Lung (tissue), 12 donors: ENCODE measurements around the gene ULK3. TPM values are rescaled to one million over a fixed set of nuclear protein-coding genes. Genes with fewer than 3 reads are reported as not detected.

ENCODE experiments used
- ATAC-seq: fragments of 200-7000 bp; cut with Tn5 transposase; one replicate; pipeline ENCODE4 v1.9.1; 2020; ENCODE audit warnings: moderate number of reproducible peaks; ENCODE audit not compliant: insufficient read depth, low FRiP score
- DNase-seq, 3 donors: peaks; one replicate each; pipeline ENCODE4 v3.0.0-alpha.2; 2013 to 2017
- H3K27ac ChIP-seq, 2 donors: one replicate each; pipeline ENCODE4 v1.5.1; 2013; ENCODE audit warnings: mild to moderate bottlenecking in 2 of 2, moderate library complexity in 2 of 2, control low read depth in 1 of 2, inconsistent platforms in 1 of 2, low read depth in 1 of 2, low read length in 1 of 2
- H3K27me3 ChIP-seq, 3 donors: one replicate each; pipeline ENCODE4 v1.5.1; 2013; ENCODE audit warnings: low read length in 2 of 3; ENCODE audit not compliant: control insufficient read depth in 3 of 3, insufficient read depth in 3 of 3
- H3K36me3 ChIP-seq, 4 donors: one replicate each; pipeline ENCODE4 v1.5.1; 2013; ENCODE audit warnings: low read length in 4 of 4, mild to moderate bottlenecking in 1 of 4, moderate library complexity in 1 of 4; ENCODE audit not compliant: control insufficient read depth in 4 of 4, insufficient read depth in 4 of 4
- H3K4me1 ChIP-seq, 5 donors: one replicate each; pipeline ENCODE4 v1.5.1; 2013; ENCODE audit warnings: low read length in 5 of 5, mild to moderate bottlenecking in 2 of 5, moderate library complexity in 1 of 5; ENCODE audit not compliant: control insufficient read depth in 5 of 5, insufficient read depth in 5 of 5
- H3K4me3 ChIP-seq: one replicate; pipeline ENCODE4 v1.5.1; 2013; ENCODE audit warnings: mild to moderate bottlenecking, control low read depth, moderate library complexity
- H3K9ac ChIP-seq, 2 donors: one replicate each; pipeline ENCODE4 v1.5.1; 2013; ENCODE audit warnings: low read length in 2 of 2, control low read depth in 1 of 2; ENCODE audit not compliant: insufficient read depth in 1 of 2
- H3K9me3 ChIP-seq, 4 donors: one replicate each; pipeline ENCODE4 v1.5.1; 2013; ENCODE audit warnings: low read length in 3 of 4, mild to moderate bottlenecking in 1 of 4, moderate library complexity in 1 of 4; ENCODE audit not compliant: control insufficient read depth in 4 of 4, insufficient read depth in 3 of 4
- WGBS, 2 donors: extraction: QIAGEN DNeasy Blood & Tissue Kit; methylation state at CpG; one replicate each; pipeline ENCODE4 v1.1.7; 2013; 5-methylcytosine and 5-hydroxymethylcytosine counted together
- polyA plus RNA-seq, 2 donors: library from polyadenylated mRNA; stranded (reverse); fragments of 200-250 nt; gene quantifications; one replicate each; pipeline ENCODE4 v1.2.1, GENCODE V29; 2013
- total RNA-seq, 2 donors: library from RNA; depleted of rRNA in 1 of 2; stranded (reverse); fragments of >200 nt in 1 of 2; gene quantifications; one replicate each; pipeline ENCODE4 v1.2.1, GENCODE V29; 2014 to 2021
- TF ChIP-seq, protein P1 (sequence below): IDR thresholded peaks from 2 replicates; pipeline ENCODE4 v1.5.1; 2012; ENCODE audit warnings: mild to moderate bottlenecking; ENCODE audit errors: control extremely low read depth, extremely low read depth
- donor health status: control.
- donor health status: control.
- donor health status: Bipolar disorder and iron deficiency.
- donor health status: healthy.
- donor health status: DM: yes; HTN: yes; CAD: no.

ULK3 gene
- total and polyA plus RNA-seq, 4 donors, result 20.6 to 54.5 (median 38.7) TPM

GRCh38 chr15:74790080-74790916, 52.7 kb downstream of the ULK3 start:
- Histone ChIP-seq H3K4me3 (no peak overlapping the region), H3K9ac (peak overlapping the region in 1 of 2 donors; percentile 55), H3K9me3 (no peaks in the 10 kb centered on the region), H3K36me3 (peaks cover 0 to 4% (median 2%) of the 10 kb centered on the region in 4 donors), H3K4me1 (peaks cover 13 to 62% (median 30%) of the 10 kb centered on the region in 5 donors), H3K27ac (peak overlapping the region; percentile 36 to 87), H3K27me3 (no peaks in the 10 kb centered on the region)
- 11 to 28% methylated on average over 15 of the region's 15 CpGs for WGBS, 2 donors
- TF ChIP-seq, protein P1, sequence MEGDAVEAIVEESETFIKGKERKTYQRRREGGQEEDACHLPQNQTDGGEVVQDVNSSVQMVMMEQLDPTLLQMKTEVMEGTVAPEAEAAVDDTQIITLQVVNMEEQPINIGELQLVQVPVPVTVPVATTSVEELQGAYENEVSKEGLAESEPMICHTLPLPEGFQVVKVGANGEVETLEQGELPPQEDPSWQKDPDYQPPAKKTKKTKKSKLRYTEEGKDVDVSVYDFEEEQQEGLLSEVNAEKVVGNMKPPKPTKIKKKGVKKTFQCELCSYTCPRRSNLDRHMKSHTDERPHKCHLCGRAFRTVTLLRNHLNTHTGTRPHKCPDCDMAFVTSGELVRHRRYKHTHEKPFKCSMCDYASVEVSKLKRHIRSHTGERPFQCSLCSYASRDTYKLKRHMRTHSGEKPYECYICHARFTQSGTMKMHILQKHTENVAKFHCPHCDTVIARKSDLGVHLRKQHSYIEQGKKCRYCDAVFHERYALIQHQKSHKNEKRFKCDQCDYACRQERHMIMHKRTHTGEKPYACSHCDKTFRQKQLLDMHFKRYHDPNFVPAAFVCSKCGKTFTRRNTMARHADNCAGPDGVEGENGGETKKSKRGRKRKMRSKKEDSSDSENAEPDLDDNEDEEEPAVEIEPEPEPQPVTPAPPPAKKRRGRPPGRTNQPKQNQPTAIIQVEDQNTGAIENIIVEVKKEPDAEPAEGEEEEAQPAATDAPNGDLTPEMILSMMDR, result no peak
- ATAC-seq (no peak), DNase-seq (peak; percentile 84 to 87 (median 86))

- Histone ChIP-seq H3K27ac (peak overlapping the region; percentile 36 to 87), H3K27me3 (no peaks in the 10 kb centered on the region), H3K36me3 (peaks cover 0 to 7% (median 2%) of the 10 kb centered on the region in 4 donors), H3K4me3 (no peak overlapping the region), H3K9ac (peak overlapping the region in 1 of 2 donors; percentile 55), H3K9me3 (no peaks in the 10 kb centered on the region), H3K4me1 (peaks cover 15 to 65% (median 30%) of the 10 kb centered on the region in 5 donors)
- 17 to 30% methylated on average over 3 of the region's 3 CpGs for WGBS, 2 donors
- TF ChIP-seq, protein P1, result no peak
- ATAC-seq, result no peak
- no peak for DNase-seq
Observed at GRCh38 chr15:74789741-74790079, 53.2 kb downstream of the ULK3 start.

DNA sequence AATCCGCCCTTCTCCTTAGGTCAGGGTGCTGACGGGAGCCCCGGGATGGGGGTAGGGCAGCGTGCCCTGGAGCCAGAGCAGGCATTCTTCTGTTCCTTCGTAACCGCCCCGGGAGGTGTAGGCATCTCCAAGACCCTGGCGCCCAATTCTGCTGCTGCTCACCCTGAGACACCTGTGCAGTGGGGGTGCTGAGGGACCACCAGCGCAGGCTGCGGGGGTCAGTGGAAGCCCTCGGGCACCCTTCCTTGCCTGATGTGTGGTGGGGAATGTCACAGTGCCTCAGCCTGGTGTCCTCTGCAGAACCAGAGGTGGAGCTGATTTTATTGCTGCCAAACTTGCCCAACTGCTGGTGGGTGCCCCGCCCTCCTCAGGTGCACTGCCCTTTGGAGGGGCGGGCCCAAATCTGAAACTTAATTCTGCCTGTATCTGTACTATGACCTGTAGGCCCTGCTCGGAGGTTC, 53.8 kb downstream of the ULK3 start:
- H3K36me3 ChIP-seq, result peaks cover 0 to 7% (median 3%) of the 10 kb centered on the region in 4 donors
- 26 to 57% methylated on average over 14 of the region's 14 CpGs for WGBS, 2 donors
- H3K4me3 ChIP-seq, result no peak overlapping the region
- no peak overlapping the region for H3K9ac ChIP-seq
- peaks cover 15 to 63% (median 30%) of the 10 kb centered on the region in 5 donors for H3K4me1 ChIP-seq
- DNase-seq (no peak), ATAC-seq (no peak)
- peak overlapping the region in 1 of 2 donors; percentile 87 for H3K27ac ChIP-seq
- H3K9me3 ChIP-seq, result no peaks in the 10 kb centered on the region
- H3K27me3 ChIP-seq, result no peaks in the 10 kb centered on the region
- TF ChIP-seq, protein P1, result no peak
